Measurements from ENCODE around the gene TRANK1. TPM values are rescaled to one million over a fixed set of nuclear protein-coding genes. Genes with fewer than 3 reads are reported as not detected.

TRANK1 gene
- total RNA-seq, 4 donors from 2014 or later, result 7.3 to 9.6 (median 8.2) TPM

GRCh38 chr3:36796161-36796560, 148.7 kb downstream of the TRANK1 start:
- no peak for TF ChIP-seq POLR2AphosphoS5 (IDR thresholded peaks at IDR 0.05)
- no peak for TF ChIP-seq CTCF (IDR thresholded peaks at IDR 0.05)
- no peak for TF ChIP-seq EP300 (IDR thresholded peaks at IDR 0.05)
- TF ChIP-seq POLR2A (IDR thresholded peaks at IDR 0.05; ENCODE audit: low read depth), result no peak
- DNase-seq (ENCODE audit: extremely low spot score), result no peak
- Histone ChIP-seq H3K27me3 (no peaks in the 10 kb centered on the region), H3K27ac (replicated peaks in 1 of 4) (no peak overlapping the region), H3K9me3 (no peaks in the 10 kb centered on the region), H3K4me1 (no peaks in the 10 kb centered on the region), H3K4me3 (no peak overlapping the region), H3K36me3 (no peaks in the 10 kb centered on the region)
- intact Hi-C loops (cut with DNase I), result no loop called here
- 66% methylated on average over 2 of the region's 2 CpGs for WGBS

GRCh38 chr3:36795622-36796021, 149.2 kb downstream of the TRANK1 start:
- no peaks in the 10 kb centered on the region for H3K4me1 ChIP-seq
- H3K9me3 ChIP-seq, result no peaks in the 10 kb centered on the region
- no peak overlapping the region for H3K4me3 ChIP-seq
- intact Hi-C loops (cut with DNase I), result no loop called here
- TF ChIP-seq CTCF (IDR thresholded peaks at IDR 0.05) (no peak), EP300 (IDR thresholded peaks at IDR 0.05) (no peak), POLR2AphosphoS5 (IDR thresholded peaks at IDR 0.05) (no peak), POLR2A (IDR thresholded peaks at IDR 0.05; ENCODE audit: low read depth) (no peak)
- 100% methylated on average over 1 of the region's 1 CpG for WGBS
- no peaks in the 10 kb centered on the region for H3K36me3 ChIP-seq
- peak; percentile 75 for DNase-seq (ENCODE audit: extremely low spot score)
- H3K27me3 ChIP-seq, result no peaks in the 10 kb centered on the region
- H3K27ac ChIP-seq (replicated peaks in 1 of 4), result no peak overlapping the region

- Histone ChIP-seq H3K4me3 (no peak overlapping the region), H3K36me3 (no peaks in the 10 kb centered on the region), H3K9me3 (no peaks in the 10 kb centered on the region), H3K4me1 (no peaks in the 10 kb centered on the region), H3K27ac (replicated peaks in 1 of 4) (no peak overlapping the region), H3K27me3 (no peaks in the 10 kb centered on the region)
- TF ChIP-seq POLR2A (IDR thresholded peaks at IDR 0.05; ENCODE audit: low read depth) (no peak), POLR2AphosphoS5 (IDR thresholded peaks at IDR 0.05) (no peak)
- intact Hi-C loops (cut with DNase I), result no loop called here
- DNase-seq (ENCODE audit: extremely low spot score), result peak; percentile 45
- WGBS, result 51% methylated on average over 2 of the region's 4 CpGs
Measured at GRCh38 chr3:36792342-36792741, 152.5 kb downstream of the TRANK1 start.

GRCh38 chr3:36790765-36791164, 154.1 kb downstream of the TRANK1 start:
- Histone ChIP-seq H3K9me3 (no peaks in the 10 kb centered on the region), H3K27ac (replicated peaks in 1 of 4) (no peak overlapping the region), H3K4me3 (no peak overlapping the region), H3K27me3 (no peaks in the 10 kb centered on the region), H3K4me1 (no peaks in the 10 kb centered on the region), H3K36me3 (no peaks in the 10 kb centered on the region)
- DNase-seq (ENCODE audit: extremely low spot score), result peak; percentile 62
- intact Hi-C loops (cut with DNase I), result no loop called here
- TF ChIP-seq CTCF (IDR thresholded peaks at IDR 0.05) (no peak), POLR2AphosphoS5 (IDR thresholded peaks at IDR 0.05) (no peak), EP300 (IDR thresholded peaks at IDR 0.05) (no peak), POLR2A (IDR thresholded peaks at IDR 0.05; ENCODE audit: low read depth) (no peak)
- 69% methylated on average over 5 of the region's 6 CpGs for WGBS

GRCh38 chr3:36786921-36787890, 157.6 kb downstream of the TRANK1 start:
- WGBS, result 62% methylated on average over 3 of the region's 3 CpGs
- TF ChIP-seq POLR2AphosphoS5 (IDR thresholded peaks at IDR 0.05) (no peak), POLR2A (IDR thresholded peaks at IDR 0.05; ENCODE audit: low read depth) (no peak)
- Histone ChIP-seq H3K27ac (replicated peaks in 1 of 4) (no peak overlapping the region), H3K27me3 (no peaks in the 10 kb centered on the region), H3K4me3 (no peak overlapping the region), H3K4me1 (peaks cover 0 to 4% (median 0%) of the 10 kb centered on the region in 4 donors), H3K36me3 (no peaks in the 10 kb centered on the region), H3K9me3 (no peaks in the 10 kb centered on the region)
- intact Hi-C loops (cut with DNase I), result no loop called here
- peak; percentile 90 for DNase-seq (ENCODE audit: extremely low spot score)

Measured in esophagus muscularis mucosa (tissue), 4 donors.